Caco-2 (cell line): Measurements from ENCODE around the gene KLF13. TPM values are rescaled to one million over a fixed set of nuclear protein-coding genes. Genes with fewer than 3 reads are reported as not detected.

Experiments
- BruUV-seq: library from RNA; stranded (reverse); fragments of 400-500 nt; replicated peaks from 2 replicates; lab custom pipeline; 2021; lab: Mats Ljungman, UMichigan
- CTCF ChIA-PET: fragments of 300-600 bp; sonication (Branson Sonifier 250); formaldehyde crosslinking; loops from one replicate; lab custom pipeline; 2022; ENCODE audit warnings: antibody characterized with exemption; lab: Charles Lee
- POLR2A ChIA-PET: fragments of 300-600 bp; sonication (Branson Sonifier 250); formaldehyde crosslinking; loops from one replicate; lab custom pipeline; 2022; ENCODE audit warnings: antibody characterized with exemption; lab: Charles Lee
- DNase-seq, 2 experiments: peaks; one replicate each; pipeline versions ENCODE4 v3.0.0 to v3.0.0-alpha.2; 2020 to 2022
- H3K27me3 ChIP-seq: replicated peaks from 2 replicates; pipeline ENCODE4 v1.6.0; 2011; ENCODE audit warnings: low read length; ENCODE audit not compliant: control insufficient read depth, insufficient read depth
- H3K36me3 ChIP-seq: 2 replicates; pipeline ENCODE4 v1.5.1; 2011; ENCODE audit warnings: low read length; ENCODE audit not compliant: control insufficient read depth, insufficient read depth
- H3K4me1 ChIP-seq: fragments of 250-450 bp; sonication (Bioruptor Pico); 2 replicates; pipeline ENCODE4 v1.5.1; 2020; ENCODE audit warnings: mild to moderate bottlenecking
- H3K4me3 ChIP-seq: 2 replicates; pipeline ENCODE4 v1.5.1; 2011; ENCODE audit warnings: low read depth, mild to moderate bottlenecking, control low read depth, low read length
- H3K9me3 ChIP-seq: fragments of 250-450 bp; sonication (Bioruptor Pico); 2 replicates; pipeline ENCODE4 v1.5.1; 2020; ENCODE audit warnings: mild to moderate bottlenecking, moderate library complexity
- H3K27ac Mint-ChIP-seq: one replicate; pipeline ENCODE4 v1.8.0; 2022; ENCODE audit warnings: mixed read lengths; ENCODE audit not compliant: unreplicated experiment
- H3K27me3 Mint-ChIP-seq: one replicate; pipeline ENCODE4 v1.8.0; 2022; ENCODE audit warnings: mixed read lengths; ENCODE audit not compliant: insufficient read depth, unreplicated experiment
- H3K36me3 Mint-ChIP-seq: one replicate; pipeline ENCODE4 v1.8.0; 2022; ENCODE audit warnings: mild to moderate bottlenecking, mixed read lengths; ENCODE audit not compliant: insufficient read depth, unreplicated experiment
- H3K4me1 Mint-ChIP-seq: one replicate; pipeline ENCODE4 v1.8.0; 2022; ENCODE audit warnings: low read depth, mixed read lengths; ENCODE audit not compliant: unreplicated experiment
- H3K4me3 Mint-ChIP-seq: one replicate; pipeline ENCODE4 v1.8.0; 2022; ENCODE audit warnings: mild to moderate bottlenecking, moderate library complexity, mixed read lengths; ENCODE audit not compliant: unreplicated experiment
- H3K9me3 Mint-ChIP-seq: one replicate; pipeline ENCODE4 v1.8.0; 2022; ENCODE audit warnings: mixed read lengths; ENCODE audit not compliant: unreplicated experiment
- intact Hi-C: fragments of 100-400 bp; cut with micrococcal nuclease; formaldehyde crosslinking; loops from one replicate; pipeline ENCODE4 v1.10.0; 2022; ENCODE audit not compliant: unreplicated experiment
- total RNA-seq: library from RNA; stranded (reverse); gene quantifications from 2 replicates; pipeline ENCODE4 v1.2.3, GENCODE V29; 2022
- TF ChIP-seq, protein P1 (sequence below), 2 experiments: fragments of 200-600 bp in 1 of 2; IDR thresholded peaks; 1 replicate in 1 of 2; 2 replicates in 1 of 2; pipeline versions ENCODE4 v1.5.1 to v1.8.0; 2011 to 2022; ENCODE audit warnings: antibody characterized with exemption in 1 of 2, control low read depth in 1 of 2, inconsistent platforms in 1 of 2, low read depth in 1 of 2, low read length in 1 of 2, mild to moderate bottlenecking in 1 of 2, moderate library complexity in 1 of 2; ENCODE audit not compliant: insufficient read depth in 1 of 2, severe bottlenecking in 1 of 2, unreplicated experiment in 1 of 2

KLF13 gene
- total RNA-seq, 1 experiment from 2014 or later = 18.8 TPM

DNA sequence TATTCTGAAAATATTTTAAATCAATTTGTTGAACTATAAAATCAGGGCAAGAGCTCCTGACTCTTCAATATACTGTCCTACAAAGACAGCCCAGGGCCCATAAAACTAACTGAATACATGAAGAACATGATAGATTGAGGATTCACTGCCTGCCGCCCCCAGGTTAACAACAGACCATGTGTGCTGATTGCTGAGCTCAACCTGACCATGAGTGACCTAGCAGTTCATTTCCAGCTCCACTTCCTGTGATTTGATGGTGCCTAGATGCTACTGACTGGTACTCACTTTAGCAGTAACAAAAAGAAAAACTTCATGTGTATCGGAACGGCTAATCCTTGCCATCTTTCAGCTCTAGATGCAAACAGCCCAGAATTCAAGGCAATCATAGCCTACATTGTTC, 9.6 kb upstream of the KLF13 start:
- CTCF ChIA-PET = no interaction called here
- H3K4me1 ChIP-seq = no peaks in the 10 kb centered on the region
- POLR2A ChIA-PET = no interaction called here
- intact Hi-C loops = no loop called here
- H3K9me3 ChIP-seq = peaks cover 13% of the 10 kb centered on the region
- Mint-ChIP-seq H3K9me3 (no peaks in the 10 kb centered on the region), H3K4me3 (no peak overlapping the region), H3K27me3 (no peaks in the 10 kb centered on the region), H3K36me3 (no peaks in the 10 kb centered on the region), H3K4me1 (peaks cover 7% of the 10 kb centered on the region), H3K27ac (no peak overlapping the region)
- no TSS peak for BruUV-seq
- no peak for DNase-seq
- no peaks in the 10 kb centered on the region for H3K36me3 ChIP-seq
- no peak overlapping the region for H3K4me3 ChIP-seq
- no peaks in the 10 kb centered on the region for H3K27me3 ChIP-seq
- TF ChIP-seq, protein P1, sequence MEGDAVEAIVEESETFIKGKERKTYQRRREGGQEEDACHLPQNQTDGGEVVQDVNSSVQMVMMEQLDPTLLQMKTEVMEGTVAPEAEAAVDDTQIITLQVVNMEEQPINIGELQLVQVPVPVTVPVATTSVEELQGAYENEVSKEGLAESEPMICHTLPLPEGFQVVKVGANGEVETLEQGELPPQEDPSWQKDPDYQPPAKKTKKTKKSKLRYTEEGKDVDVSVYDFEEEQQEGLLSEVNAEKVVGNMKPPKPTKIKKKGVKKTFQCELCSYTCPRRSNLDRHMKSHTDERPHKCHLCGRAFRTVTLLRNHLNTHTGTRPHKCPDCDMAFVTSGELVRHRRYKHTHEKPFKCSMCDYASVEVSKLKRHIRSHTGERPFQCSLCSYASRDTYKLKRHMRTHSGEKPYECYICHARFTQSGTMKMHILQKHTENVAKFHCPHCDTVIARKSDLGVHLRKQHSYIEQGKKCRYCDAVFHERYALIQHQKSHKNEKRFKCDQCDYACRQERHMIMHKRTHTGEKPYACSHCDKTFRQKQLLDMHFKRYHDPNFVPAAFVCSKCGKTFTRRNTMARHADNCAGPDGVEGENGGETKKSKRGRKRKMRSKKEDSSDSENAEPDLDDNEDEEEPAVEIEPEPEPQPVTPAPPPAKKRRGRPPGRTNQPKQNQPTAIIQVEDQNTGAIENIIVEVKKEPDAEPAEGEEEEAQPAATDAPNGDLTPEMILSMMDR (IDR thresholded peaks at IDR 0.05; ENCODE audit: insufficient read depth in 1 of 2, low read depth in 1 of 2, low read length in 1 of 2, severe bottlenecking in 1 of 2, unreplicated experiment in 1 of 2) = no peak

DNA sequence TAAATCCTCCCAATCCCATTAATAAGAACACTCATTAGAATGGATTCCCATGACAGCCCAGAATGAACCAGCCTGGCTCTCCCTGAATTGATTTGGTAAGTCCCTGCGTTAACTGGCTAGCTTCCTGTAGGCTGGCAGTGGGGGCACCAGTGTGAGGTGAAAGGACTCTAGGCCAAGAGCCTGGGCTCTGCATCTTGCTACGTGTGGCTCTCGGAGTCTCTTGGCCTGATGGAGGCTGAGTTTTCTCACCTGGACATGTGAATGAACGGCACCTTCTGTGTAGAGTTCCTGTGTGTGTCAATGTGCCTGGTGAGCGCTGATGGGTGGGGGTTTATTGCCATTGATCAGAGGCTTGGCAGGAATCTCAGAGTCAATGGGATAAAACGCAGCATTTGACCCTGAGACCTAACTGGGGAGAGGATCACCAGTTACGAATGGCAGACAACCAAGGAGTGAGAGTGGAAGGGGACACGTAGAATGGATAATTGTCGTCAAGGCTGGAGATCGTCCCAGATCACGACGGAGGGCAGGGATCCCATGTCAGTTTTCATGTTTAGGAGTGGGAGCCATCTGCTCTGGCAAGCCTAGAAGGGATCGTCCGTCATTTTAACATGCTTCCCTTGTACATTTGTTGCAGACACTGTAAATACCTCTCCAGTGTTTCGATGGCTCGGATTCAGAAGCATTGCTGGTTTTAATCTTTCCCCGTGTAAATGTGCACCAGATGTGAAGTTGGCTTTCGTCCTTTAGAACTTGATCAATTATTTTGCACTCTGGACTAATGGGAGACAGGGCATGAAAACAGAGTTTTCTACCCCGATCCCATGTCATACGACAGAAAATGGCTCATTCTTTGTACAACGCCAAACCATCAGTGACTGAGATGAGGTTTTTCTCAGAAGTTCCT, 9.0 kb upstream of the KLF13 start:
- Mint-ChIP-seq H3K4me1 (peaks cover 7% of the 10 kb centered on the region), H3K9me3 (no peaks in the 10 kb centered on the region), H3K27ac (no peak overlapping the region), H3K4me3 (no peak overlapping the region), H3K27me3 (no peaks in the 10 kb centered on the region), H3K36me3 (no peaks in the 10 kb centered on the region)
- Histone ChIP-seq H3K36me3 (no peaks in the 10 kb centered on the region), H3K4me1 (no peaks in the 10 kb centered on the region), H3K4me3 (no peak overlapping the region), H3K27me3 (no peaks in the 10 kb centered on the region), H3K9me3 (peaks cover 13% of the 10 kb centered on the region)
- TF ChIP-seq, protein P1 (IDR thresholded peaks at IDR 0.05; ENCODE audit: insufficient read depth in 1 of 2, low read depth in 1 of 2, low read length in 1 of 2, severe bottlenecking in 1 of 2, unreplicated experiment in 1 of 2) = no peak
- no TSS peak for BruUV-seq
- POLR2A ChIA-PET = no interaction called here
- intact Hi-C loops = no loop called here
- DNase-seq = no peak
- CTCF ChIA-PET = no interaction called here

DNA sequence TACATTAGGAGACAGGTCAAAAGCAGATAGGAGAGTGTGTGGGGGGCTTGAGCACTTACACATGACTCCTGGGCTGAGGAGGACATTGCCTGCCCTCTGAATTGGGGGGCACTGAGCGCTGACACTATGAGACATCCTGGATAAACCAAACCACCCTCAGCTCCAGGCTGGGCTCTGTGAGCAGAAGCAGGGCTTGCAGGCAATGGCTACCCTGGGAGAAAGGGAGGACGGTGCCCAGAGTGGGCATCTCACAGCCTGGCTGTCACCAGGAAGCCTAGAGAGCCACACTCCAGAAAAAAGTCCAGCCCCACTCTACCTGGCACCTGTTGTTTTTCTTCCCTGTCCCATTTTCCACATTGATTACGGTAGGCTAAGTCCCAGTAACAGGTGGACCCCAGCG, 8.2 kb upstream of the KLF13 start:
- POLR2A ChIA-PET = no interaction called here
- CTCF ChIA-PET = no interaction called here
- Mint-ChIP-seq H3K27ac (no peak overlapping the region), H3K9me3 (no peaks in the 10 kb centered on the region), H3K4me3 (no peak overlapping the region), H3K27me3 (no peaks in the 10 kb centered on the region), H3K36me3 (no peaks in the 10 kb centered on the region), H3K4me1 (peaks cover 7% of the 10 kb centered on the region)
- H3K27me3 ChIP-seq = no peaks in the 10 kb centered on the region
- no peaks in the 10 kb centered on the region for H3K36me3 ChIP-seq
- peaks cover 9% of the 10 kb centered on the region; the same call in 1 of the 2 replicates for H3K9me3 ChIP-seq
- intact Hi-C loops = no loop called here
- no TSS peak for BruUV-seq
- no peaks in the 10 kb centered on the region for H3K4me1 ChIP-seq
- TF ChIP-seq, protein P1 (IDR thresholded peaks at IDR 0.05; ENCODE audit: insufficient read depth in 1 of 2, low read depth in 1 of 2, low read length in 1 of 2, severe bottlenecking in 1 of 2, unreplicated experiment in 1 of 2) = no peak
- no peak for DNase-seq
- H3K4me3 ChIP-seq = no peak overlapping the region
